ENCODE data around the gene FAM184A. TPM values are rescaled to one million over a fixed set of nuclear protein-coding genes. Genes with fewer than 3 reads are reported as not detected.

FAM184A gene
- total and polyA plus RNA-seq, 2 of the 8 experiments (the other 6 are each of a cell fraction or from before 2014, with no cell fraction given), result 6.3 to 11.3 TPM

- no peak for FAIRE-seq
- Histone ChIP-seq H3K27ac (ENCODE audit: low read depth, low read length) (no peak overlapping the region), H3K79me1 (ENCODE audit: low read depth, low read length) (no peaks in the 10 kb centered on the region; the same call in 1 of the 2 replicates)
- TF ChIP-seq SAP30 (IDR thresholded peaks at IDR 0.05; ENCODE audit: insufficient read depth, insufficient replicate concordance, low read length), result no peak
- TF ChIP-seq HDAC2 (IDR thresholded peaks at IDR 0.05; ENCODE audit: borderline replicate concordance in 1 of 2, low read depth in 2 of 2, low read length in 2 of 2), result no peak
- no peak for TF ChIP-seq SIRT6 (IDR thresholded peaks at IDR 0.05; ENCODE audit: low read length)
- TF ChIP-seq ATF3 (IDR thresholded peaks at IDR 0.05; ENCODE audit: insufficient read depth, low read depth, low read length), result no peak
- TF ChIP-seq RXRA (IDR thresholded peaks at IDR 0.05; ENCODE audit: insufficient read depth, low read depth, low read length), result no peak
- no peak for TF ChIP-seq KDM4A (IDR thresholded peaks at IDR 0.05; ENCODE audit: low read depth, low read length, severe bottlenecking)
- no peak for TF ChIP-seq POU5F1 (IDR thresholded peaks at IDR 0.05; ENCODE audit: low read depth, low read length)
- no peak for TF ChIP-seq SIX5 (IDR thresholded peaks at IDR 0.05; ENCODE audit: low read depth, low read length)
- TF ChIP-seq HDAC6 (IDR thresholded peaks at IDR 0.05; ENCODE audit: low read depth, low read length), result no peak
- TF ChIP-seq CHD1 (IDR thresholded peaks at IDR 0.05; ENCODE audit: low read depth, low read length), result no peak
- no peak for TF ChIP-seq RBBP5 (IDR thresholded peaks at IDR 0.05; ENCODE audit: borderline replicate concordance, low read depth, low read length)
- TF ChIP-seq CREB1 (IDR thresholded peaks at IDR 0.05), result no peak
- no peak for TF ChIP-seq NANOG (IDR thresholded peaks at IDR 0.05; ENCODE audit: insufficient read depth, low read depth, low read length, poor library complexity, severe bottlenecking)
Measured at GRCh38 chr6:118935331-118935668, 143.2 kb downstream of the FAM184A start.

More at GRCh38 chr6:118935331-118935668, 143.2 kb downstream of the FAM184A start:
- Histone ChIP-seq H3K4me3 (ENCODE audit: extremely low read depth in 1 of 4, insufficient read depth in 2 of 4, low read depth in 3 of 4, low read length in 4 of 4) (peak overlapping the region; percentile 45 to 100 (median 81)), H3K4ac (replicated peaks; ENCODE audit: insufficient read length, low read depth, low read length) (no peak overlapping the region), H3K9ac (replicated peaks in 1 of 4; ENCODE audit: extremely low read depth in 1 of 4, low read depth in 3 of 4, low read length in 3 of 4) (peak overlapping the region; percentile 32 to 89 (median 51); a peak in 3 of 7 replicates), H3K14ac (ENCODE audit: insufficient read length) (no peak overlapping the region), H4K8ac (ENCODE audit: extremely low read depth, insufficient read depth, low read length) (no peak overlapping the region), H2BK15ac (ENCODE audit: low read length) (no peak overlapping the region), H3K18ac (ENCODE audit: extremely low read depth, low read length) (no peak overlapping the region), H4K20me1 (replicated peaks in 1 of 2; ENCODE audit: control insufficient read depth in 1 of 2, insufficient read depth in 2 of 2, low read length in 2 of 2) (peaks cover 0 to 8% of the 10 kb centered on the region in 2 experiments), H2BK120ac (replicated peaks; ENCODE audit: low read depth, low read length) (no peak overlapping the region), H2BK5ac (ENCODE audit: low read depth, low read length) (no peak overlapping the region), H3K79me2 (ENCODE audit: control insufficient read depth in 1 of 2, insufficient read depth in 2 of 2, low read length in 2 of 2) (peaks cover 0 to 40% of the 10 kb centered on the region in 2 experiments; a peak in 2 of 4 replicates), H2AFZ (ENCODE audit: low read length) (peak overlapping the region; percentile 94; the same call in 1 of the 2 replicates), H3K36me3 (ENCODE audit: control insufficient read depth in 2 of 4, insufficient read depth in 4 of 4, low read length in 3 of 4) (peaks cover 0 to 11% (median 5%) of the 10 kb centered on the region in 4 experiments; a peak in 4 of 8 replicates), H2BK20ac (ENCODE audit: low read length) (no peak overlapping the region), H3K9me3 (ENCODE audit: insufficient read depth in 2 of 2, low read depth in 1 of 2, low read length in 1 of 2) (peaks cover 11% of the 10 kb centered on the region in 2 experiments), H3K27me3 (replicated peaks in 1 of 4; ENCODE audit: control insufficient read depth in 3 of 4, extremely low read depth in 1 of 4, insufficient read depth in 3 of 4, low read length in 3 of 4) (no peaks in the 10 kb centered on the region), H2AK5ac (ENCODE audit: low read depth, low read length) (no peak overlapping the region), H3K23me2 (ENCODE audit: low read depth, low read length) (no peaks in the 10 kb centered on the region; the same call in 1 of the 2 replicates), H4K91ac (replicated peaks; ENCODE audit: insufficient read length, low read length) (no peak overlapping the region), H3K4me1 (replicated peaks in 1 of 4; ENCODE audit: control insufficient read depth in 3 of 4, insufficient read depth in 4 of 4, low read length in 3 of 4) (peaks cover 0 to 2% (median 0%) of the 10 kb centered on the region in 4 experiments; a peak in 2 of 7 replicates), H3K23ac (ENCODE audit: insufficient read length) (no peak overlapping the region), H3K56ac (replicated peaks; ENCODE audit: insufficient read length, low read depth, low read length) (no peak overlapping the region), H3K4me2 (ENCODE audit: insufficient read depth in 1 of 2, low read depth in 2 of 2, low read length in 2 of 2) (peak overlapping the region in 1 of 2 experiments; percentile 66), H2BK12ac (ENCODE audit: low read depth, low read length) (no peak overlapping the region), H4K5ac (ENCODE audit: insufficient read length, low read depth, low read length) (peak overlapping the region; percentile 41)
- CTCF ChIA-PET (ENCODE audit: partially characterized antibody), result interaction anchor here (1.1 kb wide), 1 partner anchor 40 kb away, joined by 3 read pairs; no protein-coding TSS in a partner anchor
- POLR2A ChIA-PET (ENCODE audit: partially characterized antibody), result interaction anchor here (0.6 to 2.3 kb wide), 6 partner anchors 12 to 276 kb away, joined by 3 to 15 read pairs (median 4); partner anchors contain the start of gene ASF1A
- no peak for DNase-seq (ENCODE audit: low read depth in 1 of 2, low spot score in 2 of 2)
- 50% methylated on average over 1 of the region's 1 CpG; no CpG with 5 or more reads in 1 of the 2 experiments for WGBS, 2 experiments (ENCODE audit: extremely low coverage in 1 of 2, insufficient coverage in 1 of 2, insufficient read length in 1 of 2, insufficient replicate concordance in 2 of 2, low coverage in 1 of 2, low lambda C conversion rate in 2 of 2, missing lambda C conversion rate in 1 of 2)
